GM12891 (cell line): ENCODE data around the gene TP53BP2.

Experiments used
- POLR2A ChIP-seq: IDR thresholded peaks from 2 replicates; pipeline ENCODE4 v1.6.1; 2011; ENCODE audit warnings: low read depth, low read length, control low read depth
- POLR2AphosphoS5 ChIP-seq: IDR thresholded peaks from 2 replicates; pipeline ENCODE4 v1.6.1; 2011; ENCODE audit warnings: low read depth, low read length, control low read depth
- POU2F2 ChIP-seq: IDR thresholded peaks from 2 replicates; pipeline ENCODE4 v1.6.1; 2011; ENCODE audit warnings: low read depth, mild to moderate bottlenecking, control low read depth, low read length, moderate library complexity
- TAF1 ChIP-seq: IDR thresholded peaks from 2 replicates; pipeline ENCODE4 v1.6.1; 2011; ENCODE audit warnings: low read depth, low read length, control low read depth

GRCh38 chr1:223738465-223739365 lies 107.0 kb downstream of the TP53BP2 start:
- TF ChIP-seq POLR2A (no peak), POU2F2 (no peak), TAF1 (no peak), POLR2AphosphoS5 (no peak)
